Astrocyte (in vitro differentiated cells and primary cell): ENCODE measurements around the gene CTIF. TPM values are rescaled to one million over a fixed set of nuclear protein-coding genes. Genes with fewer than 3 reads are reported as not detected.

Source experiments
- DNase-seq: peaks from one replicate; pipeline ENCODE4 v3.0.0-alpha.2; 2010; ENCODE audit warnings: low read depth
- FAIRE-seq: peaks from 2 replicates; lab custom pipeline; 2011; peaks lifted over from hg19 to GRCh38; lab: Jason Lieb, UNC
- H2AFZ ChIP-seq: 2 replicates; pipeline ENCODE4 v1.6.0; 2012; ENCODE audit warnings: low read depth, low read length, inconsistent platforms
- H3K27ac ChIP-seq: 2 replicates; pipeline ENCODE4 v1.5.1; 2011; ENCODE audit warnings: low read depth, low read length, inconsistent platforms
- H3K27me3 ChIP-seq: 2 replicates; pipeline ENCODE4 v1.6.0; 2011; ENCODE audit warnings: low read length, inconsistent platforms; ENCODE audit not compliant: insufficient read depth
- H3K36me3 ChIP-seq: 2 replicates; pipeline ENCODE4 v1.5.1; 2011; ENCODE audit warnings: low read length, inconsistent platforms; ENCODE audit not compliant: insufficient read depth
- H3K4me1 ChIP-seq: 2 replicates; pipeline ENCODE4 v1.5.1; 2011; ENCODE audit warnings: low read length, inconsistent platforms; ENCODE audit not compliant: insufficient read depth
- H3K4me2 ChIP-seq: 2 replicates; pipeline ENCODE4 v1.6.0; 2012; ENCODE audit warnings: low read length, inconsistent platforms
- H3K4me3 ChIP-seq: 2 replicates; pipeline ENCODE4 v1.5.1; 2011; ENCODE audit warnings: low read depth, mild to moderate bottlenecking, low read length, inconsistent platforms; ENCODE audit not compliant: insufficient read depth
- H3K79me2 ChIP-seq: 2 replicates; pipeline ENCODE4 v1.6.0; 2012; ENCODE audit warnings: mild to moderate bottlenecking, low read length, inconsistent platforms; ENCODE audit not compliant: insufficient read depth
- H3K9ac ChIP-seq: 2 replicates; pipeline ENCODE4 v1.6.0; 2012; ENCODE audit warnings: mild to moderate bottlenecking, low read length, inconsistent platforms
- H3K9me3 ChIP-seq: 2 replicates; pipeline ENCODE4 v1.5.1; 2012; ENCODE audit warnings: low read depth, mild to moderate bottlenecking, low read length, inconsistent platforms; ENCODE audit not compliant: insufficient read depth
- H4K20me1 ChIP-seq: 2 replicates; pipeline ENCODE4 v1.6.0; 2012; ENCODE audit warnings: low read length, inconsistent platforms; ENCODE audit not compliant: insufficient read depth
- H3K27ac Mint-ChIP-seq: one replicate; pipeline ENCODE4 v1.8.0; 2021; ENCODE audit warnings: mild to moderate bottlenecking, mixed read lengths; ENCODE audit not compliant: unreplicated experiment
- H3K27me3 Mint-ChIP-seq: one replicate; pipeline ENCODE4 v1.8.0; 2021; ENCODE audit warnings: low read depth, mixed read lengths; ENCODE audit not compliant: unreplicated experiment
- H3K36me3 Mint-ChIP-seq: one replicate; pipeline ENCODE4 v1.8.0; 2021; ENCODE audit warnings: low read depth, mixed read lengths; ENCODE audit not compliant: unreplicated experiment
- H3K4me1 Mint-ChIP-seq: one replicate; pipeline ENCODE4 v1.8.0; 2021; ENCODE audit warnings: low read depth, mixed read lengths; ENCODE audit not compliant: unreplicated experiment
- H3K4me3 Mint-ChIP-seq: one replicate; pipeline ENCODE4 v1.8.0; 2021; ENCODE audit warnings: mild to moderate bottlenecking, moderate library complexity, mixed read lengths; ENCODE audit not compliant: unreplicated experiment
- H3K9me3 Mint-ChIP-seq: one replicate; pipeline ENCODE4 v1.8.0; 2021; ENCODE audit warnings: mild to moderate bottlenecking, mixed read lengths; ENCODE audit not compliant: unreplicated experiment
- CTCF ChIP-seq: IDR thresholded peaks from 2 replicates; pipeline ENCODE4 v1.5.1; 2011; ENCODE audit warnings: low read depth, mild to moderate bottlenecking, inconsistent platforms, low read length, moderate library complexity; ENCODE audit not compliant: insufficient read depth
- EZH2 ChIP-seq: IDR thresholded peaks from 2 replicates; pipeline ENCODE4 v1.6.1; 2012; ENCODE audit warnings: mild to moderate bottlenecking, low read length, inconsistent platforms; ENCODE audit not compliant: insufficient read depth
- total RNA-seq: library from RNA; stranded (reverse); gene quantifications from 2 replicates; pipeline ENCODE4 v1.2.1, GENCODE V29; 2021

CTIF gene
- total RNA-seq, 1 donor from 2014 or later: 101 TPM

- no peaks in the 10 kb centered on the region for H3K79me2 ChIP-seq
- no peak for TF ChIP-seq EZH2
- no peak for TF ChIP-seq CTCF
- Mint-ChIP-seq H3K27ac (no peak overlapping the region), H3K36me3 (peaks cover 56% of the 10 kb centered on the region), H3K4me3 (no peak overlapping the region), H3K4me1 (peaks cover 7% of the 10 kb centered on the region), H3K27me3 (no peaks in the 10 kb centered on the region), H3K9me3 (peaks cover 8% of the 10 kb centered on the region)
- no peak overlapping the region for H3K9ac ChIP-seq
- no peaks in the 10 kb centered on the region for H4K20me1 ChIP-seq
- no peak overlapping the region for H3K4me2 ChIP-seq
- FAIRE-seq (no peak), DNase-seq (no peak)
- H3K4me3 ChIP-seq: no peak overlapping the region
- H3K36me3 ChIP-seq: peaks cover 2% of the 10 kb centered on the region
- H2AFZ ChIP-seq: no peak overlapping the region
- H3K9me3 ChIP-seq: no peaks in the 10 kb centered on the region
- H3K27me3 ChIP-seq: no peaks in the 10 kb centered on the region
- H3K4me1 ChIP-seq: peaks cover 6% of the 10 kb centered on the region
- no peak overlapping the region for H3K27ac ChIP-seq
Observed at GRCh38 chr18:48819781-48820482, 281.1 kb downstream of the CTIF start.

GRCh38 chr18:48820483-48821250, 281.8 kb downstream of the CTIF start:
- H3K4me3 Mint-ChIP-seq: no peak overlapping the region
- H3K4me1 Mint-ChIP-seq: peaks cover 9% of the 10 kb centered on the region
- Histone ChIP-seq H3K4me2 (no peak overlapping the region), H3K9ac (no peak overlapping the region), H3K79me2 (no peaks in the 10 kb centered on the region), H4K20me1 (no peaks in the 10 kb centered on the region), H3K4me3 (no peak overlapping the region), H3K36me3 (peaks cover 2% of the 10 kb centered on the region), H3K27ac (no peak overlapping the region), H2AFZ (no peak overlapping the region), H3K27me3 (no peaks in the 10 kb centered on the region), H3K4me1 (peaks cover 13% of the 10 kb centered on the region), H3K9me3 (no peaks in the 10 kb centered on the region)
- no peak for TF ChIP-seq CTCF
- no peak for TF ChIP-seq EZH2
- peak overlapping the region; percentile 34 for H3K27ac Mint-ChIP-seq
- DNase-seq (no peak), FAIRE-seq (no peak)
- H3K27me3 Mint-ChIP-seq: no peaks in the 10 kb centered on the region
- peaks cover 58% of the 10 kb centered on the region for H3K36me3 Mint-ChIP-seq
- H3K9me3 Mint-ChIP-seq: peaks cover 8% of the 10 kb centered on the region

- H3K79me2 ChIP-seq: no peaks in the 10 kb centered on the region
- Mint-ChIP-seq H3K27ac (peak overlapping the region; percentile 34), H3K4me1 (peaks cover 14% of the 10 kb centered on the region)
Observed at GRCh38 chr18:48821251-48821590, 282.4 kb downstream of the CTIF start.

More at GRCh38 chr18:48821251-48821590, 282.4 kb downstream of the CTIF start:
- peaks cover 54% of the 10 kb centered on the region for H3K36me3 Mint-ChIP-seq
- Histone ChIP-seq H3K9ac (no peak overlapping the region), H3K4me1 (peaks cover 16% of the 10 kb centered on the region), H3K4me3 (no peak overlapping the region), H3K27ac (no peak overlapping the region), H4K20me1 (no peaks in the 10 kb centered on the region), H3K27me3 (no peaks in the 10 kb centered on the region), H3K36me3 (peaks cover 2% of the 10 kb centered on the region), H3K9me3 (no peaks in the 10 kb centered on the region), H2AFZ (no peak overlapping the region), H3K4me2 (no peak overlapping the region)
- TF ChIP-seq CTCF: no peak
- TF ChIP-seq EZH2: no peak
- peaks cover 8% of the 10 kb centered on the region for H3K9me3 Mint-ChIP-seq
- no peaks in the 10 kb centered on the region for H3K27me3 Mint-ChIP-seq
- FAIRE-seq (no peak), DNase-seq (no peak)
- no peak overlapping the region for H3K4me3 Mint-ChIP-seq
